ENCODE data around the gene CLTRN.
"Not testable (repeated sequence)": the region's sequence is repeated elsewhere in the genome, so short reads cannot be mapped to it uniquely, and the experiment has no call there.

Gene CLTRN

GRCh38 chrX:15664487-15665444 is at the start of gene CLTRN:
Gene CLTRN (minus strand): TSS chrX:15664805. CDS start chrX:15664775, 30 bp downstream.
- Histone ChIP-seq H3K27me3 (ENCODE audit: control insufficient read depth in 1 of 2, insufficient read depth in 2 of 2, low read length in 2 of 2) (peaks cover 0 to 28% of the 10 kb centered on the region in 2 donors), H3K4me1 (ENCODE audit: control insufficient read depth, insufficient read depth, low read length) (no peaks in the 10 kb centered on the region), H3K36me3 (ENCODE audit: control insufficient read depth in 2 of 2, insufficient read depth in 2 of 2, low read length in 2 of 2) (no peaks in the 10 kb centered on the region), H3K4me3 (ENCODE audit: low read length in 2 of 2) (no peak within 1 kb of the TSS), H3K9me3 (ENCODE audit: control insufficient read depth in 2 of 2, low read length in 2 of 2) (no peaks in the 10 kb centered on the region), H3K27ac (ENCODE audit: low read length) (no peak within 1 kb of the TSS), H3K9ac (ENCODE audit: low read length in 2 of 2) (no peak within 1 kb of the TSS)

GRCh38 chrX:15704273-15704672 is 39.7 kb upstream of the CLTRN start:
- not testable (repeated sequence) for H3K36me3 ChIP-seq (ENCODE audit: control insufficient read depth in 2 of 2, insufficient read depth in 2 of 2, low read length in 2 of 2); H3K4me1 ChIP-seq (ENCODE audit: control insufficient read depth, insufficient read depth, low read length); H3K9me3 ChIP-seq (ENCODE audit: control insufficient read depth in 2 of 2, low read length in 2 of 2); H3K4me3 ChIP-seq (ENCODE audit: low read length in 2 of 2); H3K9ac ChIP-seq (ENCODE audit: low read length in 2 of 2); H3K27me3 ChIP-seq (ENCODE audit: control insufficient read depth in 1 of 2, insufficient read depth in 2 of 2, low read length in 2 of 2); H3K27ac ChIP-seq (ENCODE audit: low read length)

- H3K27me3 ChIP-seq (ENCODE audit: control insufficient read depth in 1 of 2, insufficient read depth in 2 of 2, low read length in 2 of 2); H3K9me3 ChIP-seq (ENCODE audit: control insufficient read depth in 2 of 2, low read length in 2 of 2); H3K4me3 ChIP-seq (ENCODE audit: low read length in 2 of 2); H3K4me1 ChIP-seq (ENCODE audit: control insufficient read depth, insufficient read depth, low read length); H3K27ac ChIP-seq (ENCODE audit: low read length); H3K9ac ChIP-seq (ENCODE audit: low read length in 2 of 2); H3K36me3 ChIP-seq (ENCODE audit: control insufficient read depth in 2 of 2, insufficient read depth in 2 of 2, low read length in 2 of 2): not testable (repeated sequence)
These were observed 39.2 kb upstream of the CLTRN start for GRCh38 chrX:15703809-15704208.

- H3K9ac ChIP-seq (ENCODE audit: low read length in 2 of 2), result no peak overlapping the region
- peaks cover 0 to 2% of the 10 kb centered on the region in 2 donors for H3K36me3 ChIP-seq (ENCODE audit: control insufficient read depth in 2 of 2, insufficient read depth in 2 of 2, low read length in 2 of 2)
- no peak overlapping the region for H3K4me3 ChIP-seq (ENCODE audit: low read length in 2 of 2)
- H3K27me3 ChIP-seq (ENCODE audit: control insufficient read depth in 1 of 2, insufficient read depth in 2 of 2, low read length in 2 of 2), result no peaks in the 10 kb centered on the region
- H3K4me1 ChIP-seq (ENCODE audit: control insufficient read depth, insufficient read depth, low read length), result no peaks in the 10 kb centered on the region
- H3K9me3 ChIP-seq (ENCODE audit: control insufficient read depth in 2 of 2, low read length in 2 of 2), result no peaks in the 10 kb centered on the region
- H3K27ac ChIP-seq (ENCODE audit: low read length), result no peak overlapping the region
These were observed 38.1 kb upstream of the CLTRN start for GRCh38 chrX:15702488-15703371.

- Histone ChIP-seq H3K9ac (ENCODE audit: low read length in 2 of 2) (no peak overlapping the region), H3K36me3 (ENCODE audit: control insufficient read depth in 2 of 2, insufficient read depth in 2 of 2, low read length in 2 of 2) (peaks cover 0 to 11% of the 10 kb centered on the region in 2 donors), H3K27ac (ENCODE audit: low read length) (no peak overlapping the region), H3K4me3 (ENCODE audit: low read length in 2 of 2) (no peak overlapping the region), H3K27me3 (ENCODE audit: control insufficient read depth in 1 of 2, insufficient read depth in 2 of 2, low read length in 2 of 2) (no peaks in the 10 kb centered on the region), H3K9me3 (ENCODE audit: control insufficient read depth in 2 of 2, low read length in 2 of 2) (no peaks in the 10 kb centered on the region), H3K4me1 (ENCODE audit: control insufficient read depth, insufficient read depth, low read length) (no peaks in the 10 kb centered on the region)
These were observed 31.9 kb upstream of the CLTRN start for GRCh38 chrX:15696516-15696915.

GRCh38 chrX:15694941-15695451 is 30.4 kb upstream of the CLTRN start:
- no peak overlapping the region for H3K9ac ChIP-seq (ENCODE audit: low read length in 2 of 2)
- H3K4me3 ChIP-seq (ENCODE audit: low read length in 2 of 2), result no peak overlapping the region
- H3K4me1 ChIP-seq (ENCODE audit: control insufficient read depth, insufficient read depth, low read length), result no peaks in the 10 kb centered on the region
- H3K9me3 ChIP-seq (ENCODE audit: control insufficient read depth in 2 of 2, low read length in 2 of 2), result no peaks in the 10 kb centered on the region
- no peaks in the 10 kb centered on the region for H3K27me3 ChIP-seq (ENCODE audit: control insufficient read depth in 1 of 2, insufficient read depth in 2 of 2, low read length in 2 of 2)
- H3K36me3 ChIP-seq (ENCODE audit: control insufficient read depth in 2 of 2, insufficient read depth in 2 of 2, low read length in 2 of 2), result peaks cover 0 to 15% of the 10 kb centered on the region in 2 donors
- no peak overlapping the region for H3K27ac ChIP-seq (ENCODE audit: low read length)

GRCh38 chrX:15686818-15687685 is 22.4 kb upstream of the CLTRN start:
- Histone ChIP-seq H3K9ac (ENCODE audit: low read length in 2 of 2) (no peak overlapping the region), H3K4me1 (ENCODE audit: control insufficient read depth, insufficient read depth, low read length) (peaks cover 3% of the 10 kb centered on the region), H3K36me3 (ENCODE audit: control insufficient read depth in 2 of 2, insufficient read depth in 2 of 2, low read length in 2 of 2) (peaks cover 0 to 7% of the 10 kb centered on the region in 2 donors), H3K27me3 (ENCODE audit: control insufficient read depth in 1 of 2, insufficient read depth in 2 of 2, low read length in 2 of 2) (no peaks in the 10 kb centered on the region), H3K9me3 (ENCODE audit: control insufficient read depth in 2 of 2, low read length in 2 of 2) (no peaks in the 10 kb centered on the region), H3K27ac (ENCODE audit: low read length) (no peak overlapping the region), H3K4me3 (ENCODE audit: low read length in 2 of 2) (no peak overlapping the region)

- peaks cover 5 to 14% of the 10 kb centered on the region in 2 donors for H3K36me3 ChIP-seq (ENCODE audit: control insufficient read depth in 2 of 2, insufficient read depth in 2 of 2, low read length in 2 of 2)
- H3K9ac ChIP-seq (ENCODE audit: low read length in 2 of 2), result no peak overlapping the region
- no peak overlapping the region for H3K27ac ChIP-seq (ENCODE audit: low read length)
- H3K4me1 ChIP-seq (ENCODE audit: control insufficient read depth, insufficient read depth, low read length), result peaks cover 3% of the 10 kb centered on the region
- no peaks in the 10 kb centered on the region for H3K9me3 ChIP-seq (ENCODE audit: control insufficient read depth in 2 of 2, low read length in 2 of 2)
- H3K4me3 ChIP-seq (ENCODE audit: low read length in 2 of 2), result no peak overlapping the region
- H3K27me3 ChIP-seq (ENCODE audit: control insufficient read depth in 1 of 2, insufficient read depth in 2 of 2, low read length in 2 of 2), result no peaks in the 10 kb centered on the region
These were observed 18.6 kb upstream of the CLTRN start for GRCh38 chrX:15683193-15683592.

- peaks cover 4% of the 10 kb centered on the region for H3K4me1 ChIP-seq (ENCODE audit: control insufficient read depth, insufficient read depth, low read length)
- H3K9me3 ChIP-seq (ENCODE audit: control insufficient read depth in 2 of 2, low read length in 2 of 2), result no peaks in the 10 kb centered on the region
- no peak overlapping the region for H3K27ac ChIP-seq (ENCODE audit: low read length)
- peaks cover 5 to 14% of the 10 kb centered on the region in 2 donors for H3K36me3 ChIP-seq (ENCODE audit: control insufficient read depth in 2 of 2, insufficient read depth in 2 of 2, low read length in 2 of 2)
- no peak overlapping the region for H3K4me3 ChIP-seq (ENCODE audit: low read length in 2 of 2)
- H3K27me3 ChIP-seq (ENCODE audit: control insufficient read depth in 1 of 2, insufficient read depth in 2 of 2, low read length in 2 of 2), result no peaks in the 10 kb centered on the region
- no peak overlapping the region for H3K9ac ChIP-seq (ENCODE audit: low read length in 2 of 2)
These were observed 16.8 kb upstream of the CLTRN start for GRCh38 chrX:15681433-15681832.

GRCh38 chrX:15680401-15680800 is 15.8 kb upstream of the CLTRN start:
- Histone ChIP-seq H3K9me3 (ENCODE audit: control insufficient read depth in 2 of 2, low read length in 2 of 2) (no peaks in the 10 kb centered on the region), H3K36me3 (ENCODE audit: control insufficient read depth in 2 of 2, insufficient read depth in 2 of 2, low read length in 2 of 2) (peaks cover 5 to 14% of the 10 kb centered on the region in 2 donors), H3K9ac (ENCODE audit: low read length in 2 of 2) (no peak overlapping the region), H3K4me3 (ENCODE audit: low read length in 2 of 2) (no peak overlapping the region), H3K27me3 (ENCODE audit: control insufficient read depth in 1 of 2, insufficient read depth in 2 of 2, low read length in 2 of 2) (no peaks in the 10 kb centered on the region), H3K4me1 (ENCODE audit: control insufficient read depth, insufficient read depth, low read length) (peaks cover 10% of the 10 kb centered on the region), H3K27ac (ENCODE audit: low read length) (no peak overlapping the region)
